CD4-positive, alpha-beta T cell (primary cell): ENCODE measurements around the gene MAGI3. TPM values are rescaled to one million over a fixed set of nuclear protein-coding genes. Genes with fewer than 3 reads are reported as not detected.
"Not testable (repeated sequence)": the region's sequence is repeated elsewhere in the genome, so short reads cannot be mapped to it uniquely, and the experiment has no call there.

Experiments used
- ATAC-seq: fragments of 200-7000 bp; cut with Tn5 transposase; one replicate; pipeline ENCODE4 v1.10.0; 2022; ENCODE audit warnings: mild to moderate bottlenecking; ENCODE audit not compliant: poor library complexity
- CTCF ChIA-PET: fragments of 350-600 bp; sonication (Branson Sonifier 250); formaldehyde crosslinking; loops from one replicate; lab custom pipeline; 2021; ENCODE audit warnings: antibody characterized with exemption, inconsistent platforms; lab: Charles Lee
- POLR2A ChIA-PET: fragments of 350-600 bp; sonication (Branson Sonifier 250); formaldehyde crosslinking; loops from one replicate; lab custom pipeline; 2021; ENCODE audit warnings: antibody characterized with exemption, inconsistent platforms; lab: Charles Lee
- DNase-seq, 14 experiments: peaks; one replicate each; pipeline ENCODE4 v3.0.0-alpha.2; 2013 to 2020; ENCODE audit warnings: mixed read lengths in 2 of 14
- H3K27ac ChIP-seq, 2 donors: one replicate each; pipeline versions ENCODE4 v1.5.1 to v1.7.0; 2013; ENCODE audit warnings: low read length in 2 of 2, low read depth in 1 of 2, mild to moderate bottlenecking in 1 of 2
- H3K27me3 ChIP-seq, 2 experiments: 1 replicate in 1 of 2; 2 replicates in 1 of 2; pipeline versions ENCODE4 v1.6.1 to v1.7.0; 2013; ENCODE audit warnings: low read length in 2 of 2, control low read depth in 1 of 2, mild to moderate bottlenecking in 1 of 2, moderate library complexity in 1 of 2; ENCODE audit not compliant: insufficient read depth in 2 of 2, control insufficient read depth in 1 of 2
- H3K36me3 ChIP-seq: one replicate; pipeline ENCODE4 v1.6.1; 2013; ENCODE audit warnings: low read length, control low read depth; ENCODE audit not compliant: insufficient read depth
- H3K4me1 ChIP-seq: one replicate; pipeline ENCODE4 v1.6.1; 2013; ENCODE audit warnings: low read length, control low read depth; ENCODE audit not compliant: insufficient read depth
- H3K4me3 ChIP-seq: one replicate; pipeline ENCODE4 v1.5.1; 2013; ENCODE audit warnings: mild to moderate bottlenecking, low read length, moderate library complexity
- H3K9me3 ChIP-seq, 2 experiments: 1 replicate in 1 of 2; 2 replicates in 1 of 2; pipeline versions ENCODE4 v1.6.1 to v1.7.0; 2013; ENCODE audit warnings: low read length in 2 of 2, mild to moderate bottlenecking in 2 of 2, control low read depth in 1 of 2, moderate library complexity in 1 of 2; ENCODE audit not compliant: control insufficient read depth in 1 of 2, insufficient read depth in 1 of 2
- H3K27ac Mint-ChIP-seq: one replicate; pipeline ENCODE4 v1.8.0; 2020; ENCODE audit warnings: mixed read lengths
- H3K27me3 Mint-ChIP-seq: one replicate; pipeline ENCODE4 v1.8.0; 2021; ENCODE audit warnings: mixed read lengths
- H3K36me3 Mint-ChIP-seq: one replicate; pipeline ENCODE4 v1.8.0; 2021; ENCODE audit warnings: low read depth, mixed read lengths
- H3K4me1 Mint-ChIP-seq: one replicate; pipeline ENCODE4 v1.8.0; 2021; ENCODE audit warnings: low read depth, mixed read lengths
- H3K4me3 Mint-ChIP-seq: one replicate; pipeline ENCODE4 v1.8.0; 2020; ENCODE audit warnings: mild to moderate bottlenecking, mixed read lengths
- H3K9me3 Mint-ChIP-seq: one replicate; pipeline ENCODE4 v1.8.0; 2020; ENCODE audit warnings: mixed read lengths
- CTCF ChIP-seq: fragments of 200-600 bp; IDR thresholded peaks from one replicate; pipeline ENCODE4 v1.8.0; 2022; ENCODE audit warnings: antibody characterized with exemption, mild to moderate bottlenecking
- intact Hi-C, 2 experiments: fragments of 100-400 bp; cut with DNase I in 1 of 2; cut with micrococcal nuclease in 1 of 2; formaldehyde crosslinking; loops; one replicate each; pipeline versions ENCODE4 v1.15.1 to v1.9.0; 2023 to 2025; cut with DNase I, micrococcal nuclease
- total RNA-seq, 174 experiments: library from RNA in 2 of 174; stranded (reverse) in 2 of 174; gene quantifications; one replicate each; pipeline ENCODE4 v1.2.3 and lab custom pipeline; 2021 to 2026

The MAGI3 gene
- total RNA-seq, 2 experiments from 2014 or later = 6.7 to 8.7 TPM

- POLR2A ChIA-PET = no interaction called here
- intact Hi-C loops = no loop called here
- no peaks in the 10 kb centered on the region for H3K27me3 Mint-ChIP-seq
- ATAC-seq (no peak), DNase-seq (no peak)
- Histone ChIP-seq H3K27me3 (no peaks in the 10 kb centered on the region), H3K9me3 (no peaks in the 10 kb centered on the region), H3K36me3 (no peaks in the 10 kb centered on the region), H3K4me1 (no peaks in the 10 kb centered on the region), H3K27ac (no peak overlapping the region), H3K4me3 (no peak overlapping the region)
- H3K9me3 Mint-ChIP-seq = no peaks in the 10 kb centered on the region
- no peak for TF ChIP-seq CTCF
- H3K4me3 Mint-ChIP-seq = no peak overlapping the region
- CTCF ChIA-PET = no interaction called here
- no peak overlapping the region for H3K27ac Mint-ChIP-seq
- H3K4me1 Mint-ChIP-seq = no peaks in the 10 kb centered on the region
- H3K36me3 Mint-ChIP-seq = peaks cover 27% of the 10 kb centered on the region
These were observed 197.2 kb downstream of the MAGI3 start for GRCh38 chr1:113587475-113587874.

GRCh38 chr1:113592230-113592629 is 201.9 kb downstream of the MAGI3 start:
- Mint-ChIP-seq H3K9me3 (peaks cover 13% of the 10 kb centered on the region), H3K4me3 (no peak overlapping the region)
- POLR2A ChIA-PET = no interaction called here

DNA sequence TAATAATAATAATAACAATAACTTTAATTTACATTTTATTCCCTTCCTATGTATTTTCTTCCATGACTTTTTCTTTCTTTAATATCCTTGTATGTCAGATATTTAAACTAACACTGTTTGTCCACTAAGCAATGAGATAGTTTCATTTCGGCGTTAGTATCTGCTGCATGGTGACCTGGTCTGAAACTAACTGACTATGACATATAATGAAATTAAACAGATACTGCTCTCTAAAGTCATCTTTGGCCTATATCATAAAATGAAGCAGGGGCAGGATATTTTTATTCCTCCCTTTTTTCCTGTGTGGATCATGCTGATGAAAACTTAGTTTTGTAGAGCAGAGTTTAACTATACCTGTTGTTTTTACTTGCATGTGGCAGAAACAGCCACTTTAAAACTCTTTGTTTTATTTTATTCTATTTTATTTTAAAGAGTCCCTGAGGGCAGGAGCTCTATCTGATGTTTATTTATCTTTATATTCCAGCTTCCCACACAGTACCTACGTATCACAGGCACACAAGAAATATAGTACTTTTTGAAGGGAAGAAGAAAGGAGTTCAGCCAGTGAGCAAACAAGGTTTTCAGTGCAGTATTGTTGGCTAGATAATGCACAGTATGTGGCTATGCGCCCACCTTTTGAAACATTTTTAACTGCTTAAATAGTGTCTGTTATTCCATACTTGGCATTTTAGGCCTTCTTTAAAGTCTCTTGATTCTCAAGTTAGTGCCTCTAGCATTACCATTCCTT is 203.4 kb downstream of the MAGI3 start:
- Mint-ChIP-seq H3K4me3 (no peak overlapping the region), H3K9me3 (peaks cover 19% of the 10 kb centered on the region), H3K27me3 (no peaks in the 10 kb centered on the region), H3K27ac (no peak overlapping the region), H3K36me3 (peaks cover 78% of the 10 kb centered on the region), H3K4me1 (no peaks in the 10 kb centered on the region)
- no peak for TF ChIP-seq CTCF
- intact Hi-C loops = no loop called here
- no peak for ATAC-seq
- Histone ChIP-seq H3K4me1 (no peaks in the 10 kb centered on the region), H3K36me3 (peaks cover 13% of the 10 kb centered on the region), H3K9me3 (peaks cover 6 to 16% of the 10 kb centered on the region in 2 experiments), H3K4me3 (no peak overlapping the region), H3K27ac (no peak overlapping the region), H3K27me3 (no peaks in the 10 kb centered on the region)
- no peak for DNase-seq
- ChIA-PET POLR2A (no interaction called here), CTCF (no interaction called here)

More at GRCh38 chr1:113592230-113592629, 201.9 kb downstream of the MAGI3 start:
- Histone ChIP-seq H3K27ac (no peak overlapping the region), H3K4me1 (no peaks in the 10 kb centered on the region), H3K4me3 (no peak overlapping the region), H3K36me3 (peaks cover 13% of the 10 kb centered on the region), H3K27me3 (no peaks in the 10 kb centered on the region), H3K9me3 (peaks cover 0 to 11% of the 10 kb centered on the region in 2 experiments)
- Mint-ChIP-seq H3K27ac (no peak overlapping the region), H3K36me3 (peaks cover 65% of the 10 kb centered on the region), H3K4me1 (no peaks in the 10 kb centered on the region), H3K27me3 (no peaks in the 10 kb centered on the region)
- intact Hi-C loops = no loop called here
- no peak for ATAC-seq
- CTCF ChIA-PET = no interaction called here
- TF ChIP-seq CTCF = no peak
- no peak for DNase-seq

- CTCF ChIA-PET, H3K9me3 ChIP-seq, H3K27me3 ChIP-seq, intact Hi-C loops, DNase-seq, H3K27ac ChIP-seq, ATAC-seq, H3K36me3 ChIP-seq, H3K27me3 Mint-ChIP-seq, H3K4me3 Mint-ChIP-seq, H3K4me1 Mint-ChIP-seq, H3K4me1 ChIP-seq, POLR2A ChIA-PET, H3K4me3 ChIP-seq, H3K27ac Mint-ChIP-seq, H3K36me3 Mint-ChIP-seq: not testable (repeated sequence)
- peaks cover 12% of the 10 kb centered on the region for H3K9me3 Mint-ChIP-seq
These were observed 214.2 kb downstream of the MAGI3 start for GRCh38 chr1:113604466-113604865.
